HCT116 (cell line): ENCODE results near the gene IQUB.

Experiments used
- ELF1 ChIP-seq: IDR thresholded peaks from 2 replicates; pipeline ENCODE4 v1.6.1; 2012; ENCODE audit warnings: low read depth, borderline replicate concordance
- SP1 ChIP-seq: IDR thresholded peaks from 2 replicates; pipeline ENCODE4 v1.6.1; 2012; ENCODE audit warnings: low read depth
- TF ChIP-seq, protein P1 (sequence below), 3 experiments: fragments of 200-600 bp in 1 of 3; sonication (generic) in 1 of 3; IDR thresholded peaks in 2 of 3; conservative IDR thresholded peaks in 1 of 3; 2 replicates each; pipeline ENCODE4 v1.5.1; 2012 to 2017; ENCODE audit warnings: low read depth in 2 of 3, low read length in 2 of 3, antibody characterized with exemption in 1 of 3, borderline replicate concordance in 1 of 3, control low read depth in 1 of 3, mild to moderate bottlenecking in 1 of 3, mixed read lengths in 1 of 3, mixed run types in 1 of 3, moderate library complexity in 1 of 3; ENCODE audit not compliant: insufficient read depth in 1 of 3

DNA sequence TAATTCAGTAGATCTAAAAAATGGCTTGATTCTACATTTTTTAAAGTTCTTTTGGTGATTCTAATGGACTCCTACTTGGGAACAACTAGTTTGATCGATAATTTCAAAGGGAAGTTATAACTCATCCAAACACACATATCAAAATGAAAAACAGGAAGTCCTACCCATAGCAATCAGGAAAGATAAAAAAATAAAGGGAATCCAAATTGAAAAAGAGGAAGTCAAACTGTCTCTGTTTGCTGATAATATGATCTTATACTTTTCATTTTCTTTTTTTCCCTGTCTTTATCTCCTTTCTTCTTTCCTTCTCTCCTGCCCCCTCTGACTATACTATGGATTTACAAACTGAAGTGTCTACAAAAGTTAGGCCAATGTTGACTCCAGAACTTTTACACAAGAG, 118.8 kb downstream of the IQUB start:
- TF ChIP-seq, protein P1, sequence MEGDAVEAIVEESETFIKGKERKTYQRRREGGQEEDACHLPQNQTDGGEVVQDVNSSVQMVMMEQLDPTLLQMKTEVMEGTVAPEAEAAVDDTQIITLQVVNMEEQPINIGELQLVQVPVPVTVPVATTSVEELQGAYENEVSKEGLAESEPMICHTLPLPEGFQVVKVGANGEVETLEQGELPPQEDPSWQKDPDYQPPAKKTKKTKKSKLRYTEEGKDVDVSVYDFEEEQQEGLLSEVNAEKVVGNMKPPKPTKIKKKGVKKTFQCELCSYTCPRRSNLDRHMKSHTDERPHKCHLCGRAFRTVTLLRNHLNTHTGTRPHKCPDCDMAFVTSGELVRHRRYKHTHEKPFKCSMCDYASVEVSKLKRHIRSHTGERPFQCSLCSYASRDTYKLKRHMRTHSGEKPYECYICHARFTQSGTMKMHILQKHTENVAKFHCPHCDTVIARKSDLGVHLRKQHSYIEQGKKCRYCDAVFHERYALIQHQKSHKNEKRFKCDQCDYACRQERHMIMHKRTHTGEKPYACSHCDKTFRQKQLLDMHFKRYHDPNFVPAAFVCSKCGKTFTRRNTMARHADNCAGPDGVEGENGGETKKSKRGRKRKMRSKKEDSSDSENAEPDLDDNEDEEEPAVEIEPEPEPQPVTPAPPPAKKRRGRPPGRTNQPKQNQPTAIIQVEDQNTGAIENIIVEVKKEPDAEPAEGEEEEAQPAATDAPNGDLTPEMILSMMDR (IDR thresholded peaks at IDR 0.05 in 2 of 3, conservative IDR thresholded peaks at IDR 0.05 in 1 of 3; ENCODE audit: borderline replicate concordance in 1 of 3, insufficient read depth in 1 of 3, low read depth in 2 of 3, low read length in 2 of 3), result no peak
- TF ChIP-seq SP1, result no peak
- no peak for TF ChIP-seq ELF1
